ENCODE results near the gene ZNF488. TPM values are rescaled to one million over a fixed set of nuclear protein-coding genes. Genes with fewer than 3 reads are reported as not detected.

Gene ZNF488
- total and polyA plus RNA-seq, 2 experiments from 2014 or later: 0.15 to 1.2 TPM

- Histone ChIP-seq H3K27me3 (no peaks in the 10 kb centered on the region), H3K4me1 (ENCODE audit: low read depth) (no peaks in the 10 kb centered on the region), H3K27ac (no peak overlapping the region), H3K4me3 (no peak overlapping the region), H3K9me3 (ENCODE audit: low read depth) (no peaks in the 10 kb centered on the region), H3K36me3 (no peaks in the 10 kb centered on the region)
- no peak for TF ChIP-seq CTCF (IDR thresholded peaks at IDR 0.05; ENCODE audit: low read depth, low read length)
- DNase-seq (ENCODE audit: low read depth in 1 of 2, low spot score in 1 of 2): no peak
These were observed 31.9 kb downstream of the ZNF488 start for GRCh38 chr10:47351899-47352815.

GRCh38 chr10:47350671-47351640 is 33.1 kb downstream of the ZNF488 start:
- H3K9me3 ChIP-seq (ENCODE audit: low read depth): no peaks in the 10 kb centered on the region
- TF ChIP-seq CTCF (IDR thresholded peaks at IDR 0.05; ENCODE audit: low read depth, low read length): no peak
- no peaks in the 10 kb centered on the region for H3K4me1 ChIP-seq (ENCODE audit: low read depth)
- H3K27ac ChIP-seq: no peak overlapping the region
- no peak for DNase-seq (ENCODE audit: low read depth in 1 of 2, low spot score in 1 of 2)
- no peaks in the 10 kb centered on the region for H3K27me3 ChIP-seq
- H3K4me3 ChIP-seq: no peak overlapping the region
- H3K36me3 ChIP-seq: no peaks in the 10 kb centered on the region

- no peaks in the 10 kb centered on the region for H3K36me3 ChIP-seq
- no peak for DNase-seq (ENCODE audit: low read depth in 1 of 2, low spot score in 1 of 2)
- no peak for TF ChIP-seq CTCF (IDR thresholded peaks at IDR 0.05; ENCODE audit: low read depth, low read length)
- H3K27me3 ChIP-seq: no peaks in the 10 kb centered on the region
- H3K27ac ChIP-seq: no peak overlapping the region
- no peak overlapping the region for H3K4me3 ChIP-seq
- H3K9me3 ChIP-seq (ENCODE audit: low read depth): no peaks in the 10 kb centered on the region
- H3K4me1 ChIP-seq (ENCODE audit: low read depth): no peaks in the 10 kb centered on the region
These were observed 34.1 kb downstream of the ZNF488 start for GRCh38 chr10:47349941-47350371.

- H3K36me3 ChIP-seq: no peaks in the 10 kb centered on the region
- no peaks in the 10 kb centered on the region for H3K27me3 ChIP-seq
- no peak overlapping the region for H3K27ac ChIP-seq
- no peak for DNase-seq (ENCODE audit: low read depth in 1 of 2, low spot score in 1 of 2)
- H3K4me3 ChIP-seq: no peak overlapping the region
- TF ChIP-seq CTCF (IDR thresholded peaks at IDR 0.05; ENCODE audit: low read depth, low read length): no peak
- no peaks in the 10 kb centered on the region for H3K4me1 ChIP-seq (ENCODE audit: low read depth)
- H3K9me3 ChIP-seq (ENCODE audit: low read depth): no peaks in the 10 kb centered on the region
These were observed 34.6 kb downstream of the ZNF488 start for GRCh38 chr10:47349516-47349915.

- Histone ChIP-seq H3K27ac (no peak overlapping the region), H3K27me3 (no peaks in the 10 kb centered on the region), H3K9me3 (ENCODE audit: low read depth) (no peaks in the 10 kb centered on the region), H3K36me3 (no peaks in the 10 kb centered on the region), H3K4me1 (ENCODE audit: low read depth) (no peaks in the 10 kb centered on the region), H3K4me3 (no peak overlapping the region)
- no peak for DNase-seq (ENCODE audit: low read depth in 1 of 2, low spot score in 1 of 2)
- TF ChIP-seq CTCF (IDR thresholded peaks at IDR 0.05; ENCODE audit: low read depth, low read length): no peak
These were observed 35.2 kb downstream of the ZNF488 start for GRCh38 chr10:47348661-47349470.
